Measurements from ENCODE around the gene ZNF768. TPM values are rescaled to one million over a fixed set of nuclear protein-coding genes. Genes with fewer than 3 reads are reported as not detected.

ZNF768 gene
- total RNA-seq, 3 donors from 2014 or later, result 23.3 to 33.2 (median 29.8) TPM

DNA sequence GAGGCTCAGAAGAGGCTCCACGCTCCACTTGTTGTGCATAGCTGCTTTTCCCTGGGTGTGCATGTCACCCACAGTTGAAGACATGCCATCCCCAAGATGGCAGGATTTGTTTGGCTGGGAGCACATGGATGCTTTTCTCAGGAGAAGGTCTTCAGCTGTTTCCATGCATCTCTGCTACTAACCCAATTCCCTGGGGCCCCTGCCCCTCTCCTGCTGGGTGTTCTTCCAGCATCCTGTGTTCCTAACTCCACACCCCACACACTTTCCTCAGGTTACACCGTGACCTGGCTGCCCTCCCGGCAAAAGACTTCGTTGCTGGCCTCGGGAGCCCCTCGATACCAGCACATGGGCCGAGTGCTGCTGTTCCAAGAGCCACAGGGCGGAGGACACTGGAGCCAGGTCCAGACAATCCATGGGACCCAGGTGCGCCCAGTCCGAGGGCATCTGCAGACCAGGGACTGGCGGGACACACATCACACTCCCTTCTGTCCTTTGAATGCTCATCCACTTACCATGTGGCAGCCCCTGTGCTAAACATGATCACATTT is 32.4 kb downstream of the ZNF768 start:
- intact Hi-C loops (cut with DNase I; ENCODE audit: low total_unique reads), result no loop called here
- no peaks in the 10 kb centered on the region for H3K36me3 ChIP-seq
- TF ChIP-seq CTCF (IDR thresholded peaks at IDR 0.05), result no peak
- TF ChIP-seq POLR2A (IDR thresholded peaks at IDR 0.05), result no peak
- TF ChIP-seq POLR2AphosphoS5 (IDR thresholded peaks at IDR 0.05), result no peak
- no peaks in the 10 kb centered on the region for H3K9me3 ChIP-seq
- no peak for DNase-seq (ENCODE audit: low spot score in 2 of 2)
- no peaks in the 10 kb centered on the region for H3K27me3 ChIP-seq
- H3K4me3 ChIP-seq, result no peak overlapping the region
- no peaks in the 10 kb centered on the region for H3K4me1 ChIP-seq
- no peak overlapping the region for H3K27ac ChIP-seq

GRCh38 chr16:30491744-30492308 is 34.5 kb downstream of the ZNF768 start:
- H3K4me3 ChIP-seq, result no peak overlapping the region
- no peaks in the 10 kb centered on the region for H3K27me3 ChIP-seq
- H3K36me3 ChIP-seq, result no peaks in the 10 kb centered on the region
- intact Hi-C loops (cut with DNase I; ENCODE audit: low total_unique reads), result no loop called here
- DNase-seq (ENCODE audit: low spot score in 2 of 2), result peak in 1 of 2 donors; percentile 67
- no peaks in the 10 kb centered on the region for H3K9me3 ChIP-seq
- H3K27ac ChIP-seq, result peak overlapping the region; percentile 48 to 61
- H3K4me1 ChIP-seq, result no peaks in the 10 kb centered on the region
- TF ChIP-seq POLR2A (IDR thresholded peaks at IDR 0.05), result no peak
- TF ChIP-seq CTCF (IDR thresholded peaks at IDR 0.05), result no peak
- peak in 1 of 3 donors; percentile 22 for TF ChIP-seq POLR2AphosphoS5 (IDR thresholded peaks at IDR 0.05)

DNA sequence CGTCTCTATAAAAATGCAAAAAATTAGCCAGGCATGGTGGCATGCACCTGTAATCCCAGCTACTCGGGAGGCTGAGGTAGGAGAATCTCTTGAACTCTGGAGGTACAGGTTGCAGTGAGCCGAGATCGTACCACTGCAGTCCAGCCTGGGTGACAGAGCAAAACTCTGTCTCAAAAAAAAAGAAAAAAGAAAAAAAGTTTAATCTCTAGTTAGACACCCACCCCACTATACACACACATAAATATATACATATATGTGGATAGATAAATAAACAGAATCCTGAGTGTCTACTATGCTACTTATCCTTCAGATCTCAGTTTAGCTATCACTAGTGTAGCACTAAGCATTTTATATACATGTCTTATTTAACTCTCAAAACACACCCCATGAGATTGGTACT is 35.1 kb downstream of the ZNF768 start:
- Histone ChIP-seq H3K4me1 (no peaks in the 10 kb centered on the region), H3K27me3 (no peaks in the 10 kb centered on the region), H3K27ac (peak overlapping the region; percentile 48 to 61), H3K9me3 (no peaks in the 10 kb centered on the region), H3K36me3 (no peaks in the 10 kb centered on the region), H3K4me3 (no peak overlapping the region)
- no peak for DNase-seq (ENCODE audit: low spot score in 2 of 2)
- TF ChIP-seq POLR2A (IDR thresholded peaks at IDR 0.05) (no peak), POLR2AphosphoS5 (IDR thresholded peaks at IDR 0.05) (no peak), CTCF (IDR thresholded peaks at IDR 0.05) (no peak)
- intact Hi-C loops (cut with DNase I; ENCODE audit: low total_unique reads), result no loop called here

- intact Hi-C loops (cut with DNase I; ENCODE audit: low total_unique reads), result no loop called here
- H3K9me3 ChIP-seq, result no peaks in the 10 kb centered on the region
- H3K36me3 ChIP-seq, result no peaks in the 10 kb centered on the region
- TF ChIP-seq POLR2AphosphoS5 (IDR thresholded peaks at IDR 0.05) (peak in 1 of 3 donors; percentile 49), CTCF (IDR thresholded peaks at IDR 0.05) (no peak)
- peak in 1 of 2 donors; percentile 89 for DNase-seq (ENCODE audit: low spot score in 2 of 2)
- no peaks in the 10 kb centered on the region for H3K4me1 ChIP-seq
- H3K4me3 ChIP-seq, result no peak overlapping the region
- peak overlapping the region; percentile 38 to 48 for H3K27ac ChIP-seq
- no peaks in the 10 kb centered on the region for H3K27me3 ChIP-seq
Measured at GRCh38 chr16:30490210-30490609, 36.2 kb downstream of the ZNF768 start.

GRCh38 chr16:30488764-30489605 is 37.4 kb downstream of the ZNF768 start:
- Histone ChIP-seq H3K9me3 (no peaks in the 10 kb centered on the region), H3K4me3 (no peak overlapping the region), H3K27me3 (no peaks in the 10 kb centered on the region), H3K36me3 (no peaks in the 10 kb centered on the region), H3K27ac (peak overlapping the region; percentile 55 to 60), H3K4me1 (no peaks in the 10 kb centered on the region)
- DNase-seq (ENCODE audit: low spot score in 2 of 2), result no peak
- intact Hi-C loops (cut with DNase I; ENCODE audit: low total_unique reads), result no loop called here
- TF ChIP-seq POLR2AphosphoS5 (IDR thresholded peaks at IDR 0.05) (no peak), POLR2A (IDR thresholded peaks at IDR 0.05) (no peak), CTCF (IDR thresholded peaks at IDR 0.05) (no peak)

Data from breast epithelium (tissue), 4 donors.